GM18951 (cell line): ENCODE measurements around the gene MAPRE3.

ENCODE experiments used
- POLR2A ChIP-seq: IDR thresholded peaks from 4 replicates; pipeline ENCODE4 v1.6.1; 2011; ENCODE audit warnings: mild to moderate bottlenecking; ENCODE audit not compliant: insufficient read length, insufficient read depth; ENCODE audit errors: extremely low read depth
- in situ Hi-C: fragments of 300-500 bp; cut with MboI; formaldehyde crosslinking; loops from one replicate; pipeline ENCODE4 v1.12.0; 2022; ENCODE audit warnings: low sequenced_read_pairs, mixed read lengths, inconsistent platforms; ENCODE audit not compliant: unreplicated experiment

The MAPRE3 gene

DNA sequence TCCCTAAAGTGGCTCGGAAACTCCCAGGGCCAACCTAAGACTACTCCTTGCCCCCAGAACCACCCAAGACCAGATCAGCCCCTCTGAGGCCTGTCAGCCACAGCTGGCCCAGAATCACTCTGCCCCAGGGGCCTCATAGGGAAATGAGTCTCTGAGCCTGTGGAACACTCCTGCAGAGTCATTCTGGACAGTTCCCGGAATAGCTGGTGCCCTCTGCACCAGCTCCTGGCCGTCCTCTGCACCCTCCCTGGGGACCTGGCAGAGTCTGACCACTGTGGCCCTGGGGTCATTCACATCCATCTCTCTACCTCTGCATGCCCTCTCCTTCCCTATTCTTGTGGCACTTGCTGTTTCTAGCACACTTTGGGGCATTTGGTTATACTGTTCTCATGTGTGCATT, 47.7 kb downstream of the MAPRE3 start:
- no peak for TF ChIP-seq POLR2A
- in situ Hi-C loops, result no loop called here

DNA sequence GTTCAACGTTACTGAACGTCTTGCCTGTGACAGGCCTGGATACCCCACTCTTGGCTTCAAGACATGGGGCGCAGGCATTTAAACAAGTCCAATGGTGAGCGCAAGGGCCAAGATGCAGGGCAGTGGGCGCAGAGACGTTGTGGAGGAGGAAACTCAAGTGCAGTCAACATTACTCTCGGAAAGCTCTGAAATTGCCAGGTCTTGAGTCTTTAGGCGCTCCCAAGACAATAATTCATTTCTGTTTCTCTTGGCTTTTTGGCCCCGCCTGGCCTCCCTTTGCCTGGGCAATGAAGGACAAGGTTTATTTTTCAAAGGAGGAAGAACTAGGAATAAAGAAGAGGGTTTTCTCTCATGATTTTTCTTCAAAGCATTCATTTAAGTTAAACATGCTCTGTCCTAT, 49.0 kb downstream of the MAPRE3 start:
- in situ Hi-C loops, result no loop called here
- TF ChIP-seq POLR2A, result no peak

DNA sequence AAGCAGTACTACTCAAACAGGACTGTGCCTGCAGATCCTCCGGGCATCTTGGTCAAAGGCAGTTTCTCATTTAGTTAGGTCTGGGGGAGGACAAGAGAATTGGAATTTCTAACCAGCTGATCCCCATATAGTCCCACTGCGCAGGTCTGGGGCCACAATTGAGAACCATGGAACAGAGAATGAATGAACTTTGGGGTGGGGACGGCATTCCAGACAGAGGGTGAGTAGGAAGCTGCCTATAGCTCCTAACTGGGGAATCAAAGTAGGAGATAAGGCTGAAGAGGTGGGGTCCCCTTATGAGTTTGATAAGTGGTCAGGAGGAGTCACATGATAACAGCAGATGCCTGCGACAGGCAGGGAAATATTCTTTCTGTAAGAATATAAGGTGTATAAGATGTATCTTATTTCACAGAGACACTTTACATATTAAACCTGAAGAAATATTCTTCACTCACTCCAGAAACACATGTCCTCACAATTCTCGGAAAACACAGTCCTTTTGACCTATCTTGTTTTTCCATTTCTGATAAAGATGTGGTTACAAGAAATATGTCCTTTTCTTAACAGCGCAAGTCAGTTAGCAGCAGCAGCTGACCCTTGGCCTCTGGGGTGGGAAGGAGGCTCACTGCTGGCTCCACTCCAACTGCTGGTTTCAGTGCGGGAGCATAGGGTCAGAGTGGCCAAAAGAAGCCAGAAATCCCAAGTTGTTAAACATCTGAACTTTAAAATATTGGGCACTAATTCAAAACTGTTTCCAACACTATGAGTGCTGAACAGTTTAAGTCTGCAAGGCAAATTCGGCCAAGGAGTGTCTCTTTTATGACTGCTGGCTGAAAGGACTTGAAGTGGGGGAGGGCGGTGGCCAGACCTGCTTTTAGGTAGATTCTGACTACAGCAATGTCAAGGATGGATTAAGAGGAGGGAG, 49.8 kb downstream of the MAPRE3 start:
- no peak for TF ChIP-seq POLR2A
- in situ Hi-C loops, result no loop called here

DNA sequence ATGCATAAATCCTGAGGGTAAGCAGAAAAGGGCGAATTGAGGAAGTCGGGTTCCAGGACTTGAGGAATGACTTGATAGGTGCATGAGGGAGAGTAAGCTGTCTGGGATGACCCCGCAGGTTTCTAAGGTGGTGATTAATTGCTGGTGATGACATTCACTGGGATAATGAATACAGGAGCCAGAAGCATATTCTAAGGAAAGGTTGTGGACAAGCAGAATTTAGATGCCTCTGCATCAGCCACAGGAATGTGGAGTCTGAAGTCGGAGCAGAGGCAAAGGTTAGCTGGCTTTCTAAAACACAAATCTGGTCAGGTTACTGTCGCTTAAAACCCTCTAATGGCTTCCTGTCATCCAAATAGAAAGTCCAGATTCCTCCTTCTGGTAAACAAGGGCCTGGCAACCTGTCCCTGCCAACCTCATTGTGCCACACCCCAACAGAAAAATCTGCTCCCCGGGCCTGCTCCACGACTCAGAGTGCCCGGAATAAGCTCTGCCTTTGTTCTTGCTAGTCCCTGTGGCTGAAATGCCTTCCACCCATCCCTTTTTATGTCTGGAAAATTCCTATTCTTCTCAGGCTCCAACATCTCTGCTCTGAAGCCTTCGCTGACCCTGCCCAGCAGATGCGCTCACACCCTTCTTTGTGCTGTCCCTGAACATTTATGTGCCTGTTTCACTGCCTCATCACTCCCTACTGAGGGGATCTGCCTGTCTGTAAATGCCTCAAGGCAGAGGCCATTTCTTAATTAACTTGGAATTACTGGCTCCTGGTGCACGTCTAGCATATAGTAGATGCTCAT, 51.0 kb downstream of the MAPRE3 start:
- in situ Hi-C loops, result no loop called here
- TF ChIP-seq POLR2A, result no peak

DNA sequence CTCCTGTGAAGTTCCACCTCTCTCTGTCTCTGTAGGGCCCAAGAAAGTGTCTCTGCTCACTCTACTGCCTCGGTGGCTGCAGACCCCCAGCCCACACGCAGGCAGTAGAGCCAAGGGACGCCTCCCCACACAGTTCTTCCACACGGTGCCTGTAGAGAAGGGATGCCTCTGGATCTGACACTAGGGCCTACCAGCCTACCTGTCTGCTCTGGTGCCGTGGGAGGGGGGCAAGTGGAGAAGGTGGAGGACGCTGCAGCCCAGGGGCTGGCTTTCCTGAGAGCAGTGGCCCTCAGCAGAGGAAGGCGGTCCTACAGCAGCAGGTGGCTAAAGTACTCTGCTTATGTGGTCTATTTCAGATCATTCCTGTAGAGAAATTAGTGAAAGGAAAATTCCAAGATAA, 53.3 kb downstream of the MAPRE3 start:
- TF ChIP-seq POLR2A, result no peak
- in situ Hi-C loops, result no loop called here

DNA sequence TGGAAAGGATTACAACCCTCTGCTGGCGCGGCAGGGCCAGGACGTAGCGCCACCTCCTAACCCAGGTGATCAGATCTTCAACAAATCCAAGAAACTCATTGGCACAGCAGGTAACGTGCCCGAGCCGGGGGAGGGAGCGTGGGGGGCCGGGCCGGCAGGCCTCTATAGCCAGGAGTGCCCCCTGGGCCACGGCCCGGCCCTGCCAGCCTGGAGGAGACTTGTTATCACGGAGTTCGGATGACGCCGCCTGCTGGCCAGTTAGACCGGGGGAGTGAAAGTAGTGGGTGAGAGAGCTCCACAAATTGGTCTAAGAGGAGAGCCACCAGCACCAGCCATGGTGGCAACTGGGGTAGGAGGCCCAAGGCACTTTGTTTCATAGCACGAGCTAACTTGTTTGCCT, 53.8 kb downstream of the MAPRE3 start:
- TF ChIP-seq POLR2A, result no peak
- in situ Hi-C loops, result no loop called here

DNA sequence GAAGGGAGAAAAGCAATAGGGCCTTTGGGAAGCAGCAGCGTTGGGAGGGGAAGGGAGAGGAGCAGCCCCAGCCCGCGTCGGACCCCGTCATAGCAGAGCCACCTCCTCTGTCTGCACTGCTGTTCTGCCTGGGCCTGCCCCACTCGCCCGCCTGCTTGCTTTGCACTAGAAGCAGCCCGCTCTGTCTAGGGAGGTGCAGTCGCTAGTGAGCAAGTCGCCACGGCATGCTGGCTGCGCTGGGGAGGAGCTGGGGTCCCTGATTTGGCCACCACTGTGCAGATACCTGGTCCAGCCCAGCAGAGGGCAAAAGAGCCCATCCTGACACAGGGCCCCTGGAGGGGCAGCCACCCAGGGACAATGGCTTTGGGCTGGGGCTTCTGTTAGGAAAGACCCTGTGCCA, 54.4 kb downstream of the MAPRE3 start:
- in situ Hi-C loops, result no loop called here
- no peak for TF ChIP-seq POLR2A

DNA sequence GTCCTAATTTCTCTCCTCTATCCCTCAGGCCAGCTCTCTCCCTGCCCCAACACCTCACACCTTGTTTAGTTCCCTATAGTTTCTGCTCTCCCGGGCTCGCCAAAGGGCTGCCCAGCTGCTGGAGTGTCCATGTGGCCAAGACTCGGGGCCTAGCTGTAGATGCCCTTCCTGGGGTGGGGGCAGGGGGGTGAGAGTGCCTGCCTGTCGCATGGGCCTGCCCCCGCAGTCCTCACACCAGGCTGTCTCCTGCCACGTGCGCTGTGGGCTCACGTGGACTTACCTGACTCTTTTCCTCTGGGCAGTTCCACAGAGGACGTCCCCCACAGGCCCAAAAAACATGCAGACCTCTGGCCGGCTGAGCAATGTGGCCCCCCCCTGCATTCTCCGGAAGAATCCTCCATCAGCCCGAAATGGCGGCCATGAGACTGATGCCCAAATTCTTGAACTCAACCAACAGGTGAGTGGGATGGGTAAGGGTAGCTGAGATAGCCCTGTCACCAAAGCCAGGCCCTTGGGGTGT, 54.9 kb downstream of the MAPRE3 start:
- TF ChIP-seq POLR2A, result no peak
- in situ Hi-C loops, result no loop called here

DNA sequence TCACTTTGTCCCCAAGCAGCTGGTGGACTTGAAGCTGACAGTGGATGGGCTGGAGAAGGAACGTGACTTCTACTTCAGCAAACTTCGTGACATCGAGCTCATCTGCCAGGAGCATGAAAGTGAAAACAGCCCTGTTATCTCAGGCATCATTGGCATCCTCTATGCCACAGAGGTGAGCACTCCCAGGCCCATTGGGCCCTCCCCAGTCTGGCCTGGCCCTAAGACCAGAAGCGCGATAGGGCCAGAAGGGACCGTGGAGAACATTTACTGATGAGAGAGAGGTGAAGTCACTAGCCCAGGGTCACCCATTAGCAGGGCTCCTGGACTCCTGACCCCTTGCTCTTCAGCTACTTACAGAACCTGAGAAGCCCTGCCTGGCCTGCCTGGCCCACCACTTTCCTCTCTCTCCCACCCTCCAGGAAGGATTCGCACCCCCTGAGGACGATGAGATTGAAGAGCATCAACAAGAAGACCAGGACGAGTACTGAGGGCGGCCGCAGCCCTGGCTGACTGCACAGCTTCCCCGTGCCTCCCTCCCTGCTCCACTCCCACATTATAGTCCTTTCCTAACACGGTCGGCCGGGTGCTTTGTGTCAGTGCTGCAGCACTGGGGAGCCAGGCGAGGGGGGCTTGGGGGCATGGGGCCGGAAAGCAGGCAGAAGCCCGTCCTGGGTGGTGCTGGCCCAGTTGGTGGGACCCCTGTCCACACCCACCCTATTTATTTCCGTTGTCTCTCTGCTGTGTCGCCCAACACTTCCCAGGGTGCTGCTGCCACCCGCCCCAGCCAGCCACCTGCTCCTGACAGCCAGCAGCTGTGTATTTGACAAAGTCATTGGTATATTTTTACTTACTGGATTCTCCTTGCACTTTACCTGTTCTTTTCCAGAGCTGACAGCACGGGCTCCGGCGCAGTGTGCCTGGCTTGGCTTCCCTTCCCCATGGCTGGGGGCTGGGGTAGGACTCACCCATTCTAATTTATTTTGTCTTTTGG, 55.7 kb downstream of the MAPRE3 start:
- TF ChIP-seq POLR2A, result no peak
- in situ Hi-C loops, result no loop called here

DNA sequence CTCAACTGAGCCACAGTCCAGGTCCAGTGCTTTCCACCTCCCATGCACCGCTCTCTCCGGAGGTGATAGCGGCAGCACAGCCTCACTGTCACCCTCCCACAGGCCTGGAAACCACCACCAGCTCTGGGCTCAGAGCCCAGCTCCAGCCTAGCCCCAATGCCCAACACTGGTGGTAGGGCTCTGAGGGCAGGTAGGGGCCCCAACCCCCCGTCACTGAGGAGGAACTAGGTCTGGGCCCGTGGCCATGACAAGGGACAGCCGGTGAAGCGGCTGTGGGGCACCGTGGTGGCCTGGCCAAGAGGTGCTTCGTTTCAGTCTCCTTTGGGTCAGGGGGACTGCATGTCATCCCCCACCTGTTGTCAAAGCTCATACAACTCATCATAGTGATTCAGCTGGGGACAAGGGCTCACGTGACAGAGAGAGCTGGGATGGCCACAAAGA, 56.8 kb downstream of the MAPRE3 start:
- TF ChIP-seq POLR2A, result no peak
- in situ Hi-C loops, result no loop called here

DNA sequence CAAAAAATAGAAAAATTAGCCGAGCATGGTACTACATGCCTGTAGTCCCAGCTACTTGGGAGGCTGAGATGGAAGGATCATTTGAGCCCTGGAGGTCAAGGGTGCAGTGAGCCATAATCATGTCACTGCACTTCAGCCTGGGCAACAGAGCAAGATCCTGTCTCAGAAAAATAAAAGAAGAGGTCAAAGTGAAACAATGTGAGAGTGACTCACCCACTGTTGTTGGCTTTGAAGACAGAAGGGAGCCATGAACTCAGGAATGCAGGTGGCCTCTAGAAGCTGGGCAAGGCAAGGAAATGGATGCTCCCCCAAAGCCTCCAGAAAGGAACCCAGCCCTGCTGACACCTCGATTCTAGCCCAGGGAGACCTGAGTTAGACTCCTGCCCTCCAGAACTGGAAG, 58.6 kb downstream of the MAPRE3 start:
- in situ Hi-C loops, result no loop called here
- no peak for TF ChIP-seq POLR2A

DNA sequence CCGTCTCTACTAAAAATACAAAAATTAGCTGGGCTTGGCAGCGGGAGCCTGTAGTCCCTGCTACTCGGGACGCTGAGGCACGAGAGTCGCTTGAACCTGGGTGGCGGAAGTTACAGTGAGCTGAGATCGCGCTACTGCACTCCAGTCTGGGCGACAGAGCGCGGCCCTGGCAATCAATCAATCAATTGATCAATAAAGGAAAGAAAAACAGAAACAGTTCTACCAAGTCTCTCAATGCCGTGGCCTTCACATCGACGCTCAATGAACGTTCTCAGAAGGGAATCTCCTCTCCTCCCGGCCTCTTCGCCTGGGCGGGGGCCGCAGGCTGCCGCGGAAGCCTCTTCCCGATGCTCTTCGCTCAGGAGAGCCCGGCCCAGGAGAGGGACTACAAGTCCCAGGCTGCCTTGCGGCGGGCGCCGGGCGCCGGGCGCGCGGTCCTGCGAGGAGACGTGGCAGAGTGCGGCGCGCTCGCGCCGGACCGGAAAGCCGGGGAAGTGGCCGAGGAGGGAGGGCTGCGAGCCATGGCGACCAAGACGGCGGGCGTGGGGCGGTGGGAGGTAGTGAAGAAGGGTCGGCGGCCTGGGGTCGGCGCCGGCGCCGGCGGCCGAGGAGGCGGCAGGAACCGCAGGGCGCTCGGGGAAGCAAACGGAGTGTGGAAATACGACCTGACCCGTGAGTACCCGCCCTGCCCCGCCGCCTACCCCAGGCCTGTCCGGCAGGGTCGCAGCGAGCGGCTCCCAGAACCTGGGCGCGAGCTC, 62.2 kb downstream of the MAPRE3 start, which contains the start of gene TMEM214:
Gene TMEM214, plus strand, starts transcription at position 471 of the 758 bp plus-strand sequence. Its CDS starts 51 bp downstream, at position 522.
- in situ Hi-C loops, result no loop called here
- peak; percentile 90 for TF ChIP-seq POLR2A
